ENCODE data around the gene KRT6C.

The KRT6C gene

GRCh38 chr12:52473768-52474167 is at the start of gene KRT6C:
KRT6C (minus strand) TSS chr12:52473805; CDS start chr12:52473737, 68 bp downstream.
- H2AFZ ChIP-seq (ENCODE audit: low read depth, low read length) = no peak within 1 kb of the TSS
- H3K27me3 ChIP-seq (ENCODE audit: insufficient read depth, low read length) = peaks cover 2% of the 10 kb centered on the region
- H3K4me1 ChIP-seq (ENCODE audit: insufficient read depth, low read length) = no peaks in the 10 kb centered on the region
- no peaks in the 10 kb centered on the region for H3K9me3 ChIP-seq (ENCODE audit: low read length)
- no peaks in the 10 kb centered on the region for H3K36me3 ChIP-seq (ENCODE audit: insufficient read depth, low read length)
- no peak within 1 kb of the TSS for H3K4me3 ChIP-seq (ENCODE audit: low read length)

DNA sequence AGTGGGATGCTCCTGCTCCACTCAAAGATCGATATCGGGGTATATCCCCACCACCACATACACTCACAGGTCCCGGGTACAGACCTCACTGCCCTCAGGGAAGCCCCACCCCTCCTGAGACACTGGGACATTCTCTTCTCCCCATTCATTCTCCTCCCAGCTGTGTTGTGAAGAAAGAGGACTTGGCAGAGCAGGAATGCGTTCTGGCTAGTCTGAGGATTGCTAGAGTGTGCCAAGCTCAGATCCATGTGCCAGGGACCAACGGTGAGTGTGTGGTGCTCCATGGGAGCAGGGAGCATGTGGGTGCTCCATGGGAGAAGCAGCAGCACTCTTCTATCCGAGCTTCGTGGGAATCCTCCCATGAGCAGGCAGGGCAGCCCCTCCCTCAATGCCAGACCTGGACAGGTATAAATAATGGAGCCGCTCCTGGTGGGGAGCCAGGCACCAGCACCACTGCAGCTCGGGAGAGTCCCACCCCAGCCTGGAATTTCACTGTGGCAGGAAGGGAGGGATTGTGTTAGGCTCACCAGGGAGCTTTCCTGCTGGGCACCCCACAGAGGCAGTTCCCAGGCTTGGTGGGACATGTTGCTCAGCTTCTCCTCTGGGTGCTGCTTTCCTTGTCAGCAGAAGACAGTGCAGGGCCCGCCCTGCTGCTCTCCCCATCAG is 48.9 kb upstream of the KRT6C start:
- Histone ChIP-seq H3K27me3 (ENCODE audit: insufficient read depth, low read length) (no peaks in the 10 kb centered on the region), H2AFZ (ENCODE audit: low read depth, low read length) (no peak overlapping the region), H3K4me3 (ENCODE audit: low read length) (no peak overlapping the region), H3K4me1 (ENCODE audit: insufficient read depth, low read length) (no peaks in the 10 kb centered on the region), H3K9me3 (ENCODE audit: low read length) (no peaks in the 10 kb centered on the region), H3K36me3 (ENCODE audit: insufficient read depth, low read length) (no peaks in the 10 kb centered on the region)

GRCh38 chr12:52521568-52522266 is 48.1 kb upstream of the KRT6C start:
- Histone ChIP-seq H3K36me3 (ENCODE audit: insufficient read depth, low read length) (no peaks in the 10 kb centered on the region), H3K27me3 (ENCODE audit: insufficient read depth, low read length) (no peaks in the 10 kb centered on the region), H2AFZ (ENCODE audit: low read depth, low read length) (no peak overlapping the region), H3K4me1 (ENCODE audit: insufficient read depth, low read length) (no peaks in the 10 kb centered on the region), H3K9me3 (ENCODE audit: low read length) (no peaks in the 10 kb centered on the region), H3K4me3 (ENCODE audit: low read length) (no peak overlapping the region)

DNA sequence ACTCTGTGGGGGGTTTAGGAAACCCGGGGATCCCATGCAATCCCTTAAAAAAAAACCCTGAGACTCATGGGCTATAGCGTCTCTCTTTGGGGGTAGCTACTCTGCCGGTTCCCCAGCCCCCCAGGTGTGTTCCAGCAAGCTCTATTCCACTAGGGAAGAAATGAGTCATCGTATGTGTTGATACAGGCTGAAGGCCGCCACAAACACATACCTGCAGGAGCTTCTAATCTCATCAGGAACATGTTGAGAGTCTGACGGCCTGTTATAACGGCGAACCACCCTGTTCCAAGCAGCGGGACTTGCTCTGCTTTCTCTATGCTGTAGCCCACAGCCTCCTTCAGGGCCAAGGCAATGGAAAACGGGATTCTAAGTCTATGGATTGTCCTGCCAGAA is 47.6 kb upstream of the KRT6C start:
- H2AFZ ChIP-seq (ENCODE audit: low read depth, low read length) = no peak overlapping the region
- no peak overlapping the region for H3K4me3 ChIP-seq (ENCODE audit: low read length)
- H3K4me1 ChIP-seq (ENCODE audit: insufficient read depth, low read length) = no peaks in the 10 kb centered on the region
- no peaks in the 10 kb centered on the region for H3K27me3 ChIP-seq (ENCODE audit: insufficient read depth, low read length)
- no peaks in the 10 kb centered on the region for H3K9me3 ChIP-seq (ENCODE audit: low read length)
- H3K36me3 ChIP-seq (ENCODE audit: insufficient read depth, low read length) = no peaks in the 10 kb centered on the region

DNA sequence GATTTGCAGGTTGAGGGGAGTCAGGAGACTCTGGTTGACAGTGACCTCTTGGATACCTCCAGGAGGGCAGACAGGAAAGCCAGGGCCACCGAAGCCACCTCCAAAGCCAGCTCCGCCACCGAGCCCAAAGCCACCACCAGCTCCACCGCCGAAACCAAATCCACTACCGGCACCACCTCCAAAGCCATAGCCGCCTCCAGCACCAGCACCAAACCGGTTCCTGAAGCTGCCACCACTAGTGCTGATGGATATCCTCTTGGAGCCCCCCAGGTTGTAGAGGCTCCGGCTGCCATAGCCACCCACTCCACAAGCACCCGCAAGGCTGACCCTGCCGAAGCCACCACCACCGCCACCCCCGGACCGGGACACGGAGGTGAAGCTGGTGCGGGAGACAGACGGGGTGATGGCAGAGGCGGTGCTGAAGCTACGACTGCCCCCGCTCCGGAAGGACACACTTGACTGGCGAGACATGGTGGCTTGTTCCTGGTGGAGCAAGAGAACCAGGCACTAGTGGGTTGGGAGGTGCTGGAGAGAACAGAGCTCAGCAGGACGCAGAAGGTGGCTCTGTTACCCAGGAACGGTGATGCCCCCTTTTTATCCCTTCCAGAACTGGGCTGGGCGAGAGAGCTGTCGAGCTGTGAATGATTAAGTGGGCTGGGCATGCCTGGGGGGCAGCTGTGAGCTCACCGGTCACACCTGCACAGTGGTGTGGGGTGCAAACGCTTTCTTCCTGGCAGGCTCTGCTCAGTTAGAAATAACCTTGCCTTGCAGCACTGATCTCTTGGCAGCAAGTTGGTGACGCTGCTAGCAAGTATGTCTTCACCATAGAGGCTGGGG is 46.4 kb upstream of the KRT6C start, which contains the start of gene KRT5:
TSS of gene KRT5 (minus strand) at position 569 of the 837 bp plus-strand sequence. CDS start at position 471, 98 bp downstream.
- H3K27me3 ChIP-seq (ENCODE audit: insufficient read depth, low read length) = no peaks in the 10 kb centered on the region
- no peak within 1 kb of the TSS for H2AFZ ChIP-seq (ENCODE audit: low read depth, low read length)
- H3K9me3 ChIP-seq (ENCODE audit: low read length) = no peaks in the 10 kb centered on the region
- no peaks in the 10 kb centered on the region for H3K4me1 ChIP-seq (ENCODE audit: insufficient read depth, low read length)
- no peaks in the 10 kb centered on the region for H3K36me3 ChIP-seq (ENCODE audit: insufficient read depth, low read length)
- H3K4me3 ChIP-seq (ENCODE audit: low read length) = no peak within 1 kb of the TSS

- Histone ChIP-seq H3K36me3 (ENCODE audit: insufficient read depth, low read length) (no peaks in the 10 kb centered on the region), H2AFZ (ENCODE audit: low read depth, low read length) (no peak overlapping the region), H3K9me3 (ENCODE audit: low read length) (no peaks in the 10 kb centered on the region), H3K27me3 (ENCODE audit: insufficient read depth, low read length) (no peaks in the 10 kb centered on the region), H3K4me1 (ENCODE audit: insufficient read depth, low read length) (no peaks in the 10 kb centered on the region), H3K4me3 (ENCODE audit: low read length) (no peak overlapping the region)
These were observed 45.7 kb upstream of the KRT6C start for GRCh38 chr12:52519387-52519703.

GRCh38 chr12:52518574-52519386 is 45.2 kb upstream of the KRT6C start:
- Histone ChIP-seq H3K27me3 (ENCODE audit: insufficient read depth, low read length) (no peaks in the 10 kb centered on the region), H3K9me3 (ENCODE audit: low read length) (no peaks in the 10 kb centered on the region), H3K36me3 (ENCODE audit: insufficient read depth, low read length) (no peaks in the 10 kb centered on the region), H3K4me3 (ENCODE audit: low read length) (no peak overlapping the region), H2AFZ (ENCODE audit: low read depth, low read length) (no peak overlapping the region), H3K4me1 (ENCODE audit: insufficient read depth, low read length) (no peaks in the 10 kb centered on the region)

- Histone ChIP-seq H3K36me3 (ENCODE audit: insufficient read depth, low read length) (no peaks in the 10 kb centered on the region), H2AFZ (ENCODE audit: low read depth, low read length) (no peak overlapping the region), H3K4me1 (ENCODE audit: insufficient read depth, low read length) (no peaks in the 10 kb centered on the region), H3K9me3 (ENCODE audit: low read length) (no peaks in the 10 kb centered on the region), H3K27me3 (ENCODE audit: insufficient read depth, low read length) (no peaks in the 10 kb centered on the region), H3K4me3 (ENCODE audit: low read length) (no peak overlapping the region)
These were observed 44.3 kb upstream of the KRT6C start for GRCh38 chr12:52517888-52518287.

GRCh38 chr12:52517005-52517835 is 43.6 kb upstream of the KRT6C start:
- Histone ChIP-seq H3K36me3 (ENCODE audit: insufficient read depth, low read length) (no peaks in the 10 kb centered on the region), H3K9me3 (ENCODE audit: low read length) (no peaks in the 10 kb centered on the region), H3K27me3 (ENCODE audit: insufficient read depth, low read length) (no peaks in the 10 kb centered on the region), H3K4me1 (ENCODE audit: insufficient read depth, low read length) (no peaks in the 10 kb centered on the region), H3K4me3 (ENCODE audit: low read length) (no peak overlapping the region), H2AFZ (ENCODE audit: low read depth, low read length) (no peak overlapping the region)

DNA sequence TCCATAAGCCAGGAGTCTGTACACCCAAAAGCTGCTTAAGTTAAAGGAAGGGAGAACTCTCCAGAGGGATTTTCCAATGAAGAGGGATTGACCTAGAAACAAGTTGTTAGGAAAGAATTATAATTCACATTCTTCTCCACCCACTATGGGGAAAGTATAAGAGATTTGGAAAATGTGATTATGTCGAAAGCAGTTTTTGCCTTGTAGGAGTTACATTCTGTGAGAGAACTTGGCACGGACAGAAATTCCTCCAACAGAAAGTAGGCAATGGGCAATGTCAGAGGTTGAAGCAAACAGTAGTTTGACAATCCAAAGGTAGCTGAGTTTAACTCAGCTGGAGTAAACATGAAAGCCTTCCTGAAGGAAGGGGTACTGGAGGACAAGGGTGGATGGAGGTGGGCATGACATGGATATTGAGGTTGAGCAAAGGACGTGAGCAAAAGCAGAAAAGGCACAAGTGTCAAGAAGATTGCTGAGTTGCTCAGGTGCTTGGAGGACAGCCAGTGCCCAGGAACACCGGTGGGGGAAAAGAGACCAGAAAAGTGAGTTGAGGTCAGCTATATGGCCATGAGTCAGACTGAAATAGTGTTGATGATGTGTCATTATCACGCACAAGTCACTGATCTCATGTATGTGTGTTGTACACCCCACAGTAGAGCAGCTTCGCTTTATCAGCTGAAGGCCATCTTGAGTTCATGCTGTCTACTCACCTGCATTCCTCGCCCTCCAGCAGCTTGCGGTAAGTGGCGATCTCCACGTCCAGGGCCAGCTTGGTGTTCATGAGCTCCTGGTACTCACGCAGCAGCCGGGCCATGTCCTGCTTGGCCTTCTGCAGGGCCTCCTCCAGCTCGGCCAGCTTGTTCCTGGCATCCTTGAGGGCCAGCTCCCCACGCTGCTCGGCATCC is 42.6 kb upstream of the KRT6C start:
- Histone ChIP-seq H3K36me3 (ENCODE audit: insufficient read depth, low read length) (no peaks in the 10 kb centered on the region), H3K4me1 (ENCODE audit: insufficient read depth, low read length) (no peaks in the 10 kb centered on the region), H3K4me3 (ENCODE audit: low read length) (no peak overlapping the region), H3K9me3 (ENCODE audit: low read length) (no peaks in the 10 kb centered on the region), H2AFZ (ENCODE audit: low read depth, low read length) (no peak overlapping the region), H3K27me3 (ENCODE audit: insufficient read depth, low read length) (no peaks in the 10 kb centered on the region)

GRCh38 chr12:52515319-52515646 is 41.7 kb upstream of the KRT6C start:
- H3K4me3 ChIP-seq (ENCODE audit: low read length) = no peak overlapping the region
- no peaks in the 10 kb centered on the region for H3K4me1 ChIP-seq (ENCODE audit: insufficient read depth, low read length)
- H3K27me3 ChIP-seq (ENCODE audit: insufficient read depth, low read length) = no peaks in the 10 kb centered on the region
- H2AFZ ChIP-seq (ENCODE audit: low read depth, low read length) = no peak overlapping the region
- no peaks in the 10 kb centered on the region for H3K36me3 ChIP-seq (ENCODE audit: insufficient read depth, low read length)
- no peaks in the 10 kb centered on the region for H3K9me3 ChIP-seq (ENCODE audit: low read length)

Measured in neuron (in vitro differentiated cells).